ENCODE measurements around the gene XPNPEP1. TPM values are rescaled to one million over a fixed set of nuclear protein-coding genes. Genes with fewer than 3 reads are reported as not detected.

The XPNPEP1 gene
- total RNA-seq, 1 experiment from 2014 or later, result 71.3 TPM

- no peaks in the 10 kb centered on the region for H3K27me3 Mint-ChIP-seq (ENCODE audit: low read depth)
- H3K4me1 ChIP-seq (ENCODE audit: insufficient read depth, low read length), result no peaks in the 10 kb centered on the region; the same call in 1 of the 2 replicates
- H3K27me3 ChIP-seq (ENCODE audit: insufficient read depth, low read length), result no peaks in the 10 kb centered on the region
- no peak overlapping the region for H2BK120ac ChIP-seq (ENCODE audit: low read depth, low read length, poor library complexity, severe bottlenecking)
- H3K27ac Mint-ChIP-seq, result peak overlapping the region in 2 of 3 experiments; percentile 29 to 70; a peak in 2 of 7 replicates
- H2BK20ac ChIP-seq (ENCODE audit: low read depth, low read length, poor library complexity, severe bottlenecking), result no peak overlapping the region
- no peak overlapping the region for H3T11ph ChIP-seq (ENCODE audit: low read length)
- H4K5ac ChIP-seq (ENCODE audit: insufficient read length, low read depth, low read length), result no peak overlapping the region
- H3K56ac ChIP-seq (ENCODE audit: insufficient read length, low read depth, low read length), result no peak overlapping the region
- H3K4me1 Mint-ChIP-seq, result peaks cover 15 to 30% of the 10 kb centered on the region in 2 experiments
- H3K23me2 ChIP-seq (ENCODE audit: insufficient read length, low read depth, low read length, poor library complexity, severe bottlenecking), result no peaks in the 10 kb centered on the region
- H3K9me3 Mint-ChIP-seq, result no peaks in the 10 kb centered on the region; a peak in 1 of 5 replicates
- H3K79me1 ChIP-seq (ENCODE audit: insufficient read depth, low read depth, low read length, poor library complexity, severe bottlenecking), result no peaks in the 10 kb centered on the region
- H3K9ac ChIP-seq (ENCODE audit: extremely low read depth, insufficient read length, low read length), result no peak overlapping the region
- H2BK5ac ChIP-seq (ENCODE audit: insufficient read length, low read length), result no peak overlapping the region
- H3K18ac ChIP-seq (ENCODE audit: insufficient read length, low read depth, low read length), result no peak overlapping the region
- H3K4me3 Mint-ChIP-seq, result no peak overlapping the region
- H2AFZ ChIP-seq (ENCODE audit: low read length), result no peak overlapping the region
- no peak overlapping the region for H3K4me2 ChIP-seq (ENCODE audit: insufficient read depth, insufficient read length, low read length)
- no peak overlapping the region for H2AK5ac ChIP-seq (ENCODE audit: insufficient read length, low read length)
- H3K23ac ChIP-seq (ENCODE audit: insufficient read length, low read depth, low read length), result no peak overlapping the region
- no peak for TF ChIP-seq CTCF (conservative IDR thresholded peaks at IDR 0.05)
- peak; percentile 28 for DNase-seq
- H4K91ac ChIP-seq (ENCODE audit: insufficient read length, low read depth, low read length), result no peak overlapping the region
- no CpG with 5 or more reads among the region's 7 CpGs for WGBS (ENCODE audit: extremely low coverage, insufficient read length, low lambda C conversion rate)
- H3K36me3 Mint-ChIP-seq (ENCODE audit: insufficient read depth in 1 of 3, low read depth in 3 of 3), result peaks cover 9 to 40% (median 26%) of the 10 kb centered on the region in 3 experiments
- no peak overlapping the region for H2BK15ac ChIP-seq (ENCODE audit: low read depth, low read length)
- no peaks in the 10 kb centered on the region for H3K9me3 ChIP-seq (ENCODE audit: control insufficient read depth, low read depth, low read length)
- H2BK12ac ChIP-seq (ENCODE audit: insufficient read length, low read depth, low read length), result no peak overlapping the region
- H3K27ac ChIP-seq (ENCODE audit: insufficient read length, low read depth, low read length), result no peak overlapping the region
- H3K14ac ChIP-seq (ENCODE audit: insufficient read depth, low read length), result no peak overlapping the region
- no peaks in the 10 kb centered on the region for H4K20me1 ChIP-seq (ENCODE audit: control insufficient read depth, insufficient read depth, insufficient read length)
- H4K8ac ChIP-seq (replicated peaks; ENCODE audit: insufficient read length, low read depth, low read length), result no peak overlapping the region
- H3K4ac ChIP-seq (ENCODE audit: low read depth, low read length), result no peak overlapping the region
- no peaks in the 10 kb centered on the region for H3K79me2 ChIP-seq (ENCODE audit: insufficient read depth, low read length)
These were observed 28.1 kb downstream of the XPNPEP1 start for GRCh38 chr10:109895095-109895818.

Measured in H9 (cell line).